NCI-H1105 treated with DMSO at 0.1 percent for 48 hours (cell line): ENCODE data around the gene EPHB4.

ENCODE experiments used
- DNase-seq: peaks from one replicate; lab custom pipeline; 2025; lab: John Stamatoyannopoulos, UW

Gene EPHB4

GRCh38 chr7:100854146-100854895 is 27.0 kb upstream of the EPHB4 start:
- no peak for DNase-seq

- peak; percentile 95 for DNase-seq
Observed at GRCh38 chr7:100852048-100852872, 24.9 kb upstream of the EPHB4 start, which contains the start of gene SLC12A9. Gene SLC12A9, plus strand, starts transcription at chr7:100852713. Its CDS starts 1,485 bp downstream, at chr7:100854198.

- no peak for DNase-seq
Observed at GRCh38 chr7:100847360-100847759, 20.0 kb upstream of the EPHB4 start.

DNA sequence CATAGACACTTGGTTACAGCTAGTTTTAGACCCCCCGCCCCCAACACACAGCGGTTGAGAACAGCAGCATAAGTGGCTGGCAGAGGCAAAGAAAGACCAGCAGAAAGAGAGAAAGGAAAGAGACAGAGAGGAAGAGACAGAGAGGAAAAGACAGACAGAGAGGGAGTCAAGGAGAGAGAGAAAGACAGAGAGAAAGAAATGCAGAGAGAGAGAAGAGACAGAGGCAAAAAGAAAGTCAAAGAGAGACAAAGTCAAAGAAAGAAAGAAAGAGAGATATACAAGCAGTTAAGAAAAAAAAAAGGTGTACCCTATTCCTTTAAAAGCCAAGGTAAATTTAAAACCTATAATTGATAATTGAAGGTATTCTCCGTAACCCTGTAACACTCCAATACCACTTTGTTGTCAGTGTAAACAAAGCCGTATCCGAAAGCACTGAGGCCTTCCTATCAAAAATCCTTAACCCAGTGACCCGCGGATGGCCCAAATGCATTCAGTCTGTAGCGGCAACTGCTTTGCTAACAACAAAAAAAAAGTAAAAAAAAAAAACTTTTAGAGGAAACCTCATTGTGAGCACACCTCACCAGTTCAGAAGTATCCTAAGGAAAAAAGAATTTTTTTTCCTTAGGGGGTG is 13.3 kb upstream of the EPHB4 start:
- DNase-seq: no peak

GRCh38 chr7:100839361-100839760 is 12.0 kb upstream of the EPHB4 start:
- no peak for DNase-seq

DNA sequence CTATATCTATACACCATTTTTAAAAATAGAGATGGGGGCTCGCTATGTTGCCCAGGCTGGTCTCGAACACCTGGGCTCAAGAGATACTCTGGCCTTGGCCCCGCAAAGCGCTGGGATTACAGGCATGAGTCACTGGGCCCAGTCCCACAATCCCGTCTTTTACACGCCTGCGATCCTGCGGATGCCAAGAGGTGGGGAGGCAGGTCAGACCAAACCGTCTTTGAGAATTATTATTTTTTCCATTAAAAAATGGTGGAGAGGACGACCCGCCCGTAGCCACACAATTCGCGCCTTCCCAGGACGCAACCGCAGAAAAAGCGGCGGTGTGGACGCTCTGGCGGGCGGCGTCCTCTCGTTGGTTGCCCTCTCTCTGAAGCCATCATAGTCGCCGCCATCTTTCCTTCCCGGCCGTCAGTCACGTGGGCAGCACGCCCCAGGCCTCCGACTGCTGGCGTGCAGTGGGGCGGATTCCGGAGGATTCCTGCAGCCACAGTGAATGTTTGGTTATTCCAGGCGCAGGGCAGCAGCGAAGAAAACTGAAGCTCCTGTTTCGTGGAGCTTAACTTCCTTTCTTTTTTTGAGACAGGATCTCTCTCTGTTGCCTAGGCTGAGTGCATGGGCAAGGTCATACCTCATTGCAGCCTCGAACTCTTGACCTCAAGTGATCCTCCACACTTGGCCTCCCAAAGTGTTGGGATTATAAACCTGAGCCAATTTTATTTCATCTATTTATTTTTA is 9.9 kb upstream of the EPHB4 start:
- peak; percentile 91 for DNase-seq

DNA sequence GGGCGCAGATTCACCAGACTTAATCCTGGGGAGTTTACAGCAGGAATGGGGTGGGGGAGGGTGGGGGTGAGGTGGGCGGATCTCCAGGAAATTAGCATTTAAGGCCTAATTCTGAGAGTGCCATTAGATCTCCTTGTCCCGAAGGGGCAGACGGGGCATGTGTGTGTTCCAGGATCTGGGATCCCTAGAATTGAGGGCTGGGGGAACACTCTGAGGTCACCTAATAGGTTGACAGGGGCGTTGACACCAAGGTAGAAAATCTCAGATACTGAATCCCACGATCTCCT is 9.4 kb upstream of the EPHB4 start:
- DNase-seq: no peak

- no peak for DNase-seq
Observed at GRCh38 chr7:100835903-100836811, 8.8 kb upstream of the EPHB4 start.

GRCh38 chr7:100832281-100832633 is 4.9 kb upstream of the EPHB4 start:
- DNase-seq: no peak

DNA sequence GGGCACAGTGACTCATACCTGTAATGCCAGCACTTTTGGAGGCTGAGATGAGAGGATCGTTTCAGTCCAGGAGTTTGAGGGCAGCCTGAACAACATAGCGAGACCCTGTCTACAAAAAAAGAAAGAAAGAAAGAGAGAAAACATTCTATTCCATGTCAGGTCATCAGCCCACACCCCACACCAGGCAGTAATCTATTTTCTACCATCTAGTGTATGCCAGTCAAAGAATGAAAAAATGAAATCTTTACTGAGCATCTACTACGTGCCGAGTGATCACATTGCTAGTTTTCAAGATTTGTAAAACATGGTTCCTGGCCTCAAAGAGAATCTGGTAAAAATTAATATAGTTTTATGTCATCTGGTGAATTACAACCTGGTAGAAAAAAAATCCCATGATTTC is 3.1 kb upstream of the EPHB4 start:
- no peak for DNase-seq

GRCh38 chr7:100829150-100829716 is 1.9 kb upstream of the EPHB4 start:
- no peak for DNase-seq

- DNase-seq: no peak
Observed at GRCh38 chr7:100826514-100827329, 601 bp downstream of the EPHB4 start.

DNA sequence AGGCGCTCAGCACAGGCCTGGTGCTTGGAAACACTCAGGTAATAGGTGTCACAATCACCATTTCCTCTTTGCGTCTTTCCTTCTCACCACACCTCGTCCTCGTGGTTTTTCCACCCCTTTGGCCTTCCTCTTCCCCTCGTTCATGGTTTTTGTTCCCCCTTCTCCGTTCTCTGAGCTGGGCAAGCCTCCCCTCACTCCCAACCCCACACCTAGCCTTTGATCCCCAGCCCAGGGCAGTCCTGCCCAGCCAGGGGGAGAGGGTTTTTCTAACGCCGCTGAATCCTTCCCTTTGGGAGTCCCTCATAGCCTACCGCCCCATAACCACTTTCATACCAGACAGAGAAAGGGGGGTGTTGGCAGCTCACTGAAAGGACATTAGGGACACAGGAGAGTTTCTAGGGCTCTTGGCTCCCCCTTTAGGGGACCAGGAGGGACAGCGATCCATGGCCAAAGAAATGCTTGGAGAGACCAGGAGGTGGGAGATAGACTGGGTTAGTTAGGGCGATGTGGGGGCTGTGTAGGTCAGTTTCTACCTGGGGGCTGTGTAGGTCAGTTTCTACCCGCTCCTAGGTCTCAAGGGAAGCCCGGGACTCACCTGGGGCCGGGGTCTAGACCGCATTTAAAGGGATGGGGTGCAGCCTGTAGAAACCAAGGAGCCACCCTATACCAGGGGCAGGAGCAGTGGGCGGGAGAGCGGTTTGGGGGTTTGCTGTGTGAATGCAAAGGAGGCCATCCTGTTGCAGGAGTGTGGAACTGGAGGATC is 1.4 kb downstream of the EPHB4 start:
- DNase-seq: peak; percentile 3

- DNase-seq: no peak
Observed at GRCh38 chr7:100825215-100825671, 2.1 kb downstream of the EPHB4 start.

- no peak for DNase-seq
Observed at GRCh38 chr7:100824499-100825214, 2.7 kb downstream of the EPHB4 start.

- no peak for DNase-seq
Observed at GRCh38 chr7:100823534-100823933, 3.8 kb downstream of the EPHB4 start.

GRCh38 chr7:100823140-100823525 is 4.2 kb downstream of the EPHB4 start:
- DNase-seq: no peak
